ENCODE measurements around the gene FMNL3. TPM values are rescaled to one million over a fixed set of nuclear protein-coding genes. Genes with fewer than 3 reads are reported as not detected.

The FMNL3 gene
- total RNA-seq, 1 donor from 2014 or later: 46.1 TPM

Other genes with a start within 250 kb of the FMNL3 start
- gene KCNH3, start 168.4 kb downstream of the FMNL3 start, total RNA-seq: 0.93 and 1.6 TPM in 2 replicates
- gene MCRS1, start 139.3 kb downstream of the FMNL3 start, total RNA-seq: 77.1 and 77.9 TPM in 2 replicates
- 0.29 and 0.62 TPM in 2 replicates for gene FAM186B, start 101.8 kb downstream of the FMNL3 start, total RNA-seq
- 10.4 and 12.7 TPM in 2 replicates for gene PRPF40B, start 83.8 kb downstream of the FMNL3 start, total RNA-seq
- gene TMBIM6, start 34.2 kb upstream of the FMNL3 start, total RNA-seq: 382 and 393 TPM in 2 replicates
- 3.8 TPM in 2 replicates for gene NCKAP5L, start 121.0 kb upstream of the FMNL3 start, total RNA-seq
- 3.6 and 4.0 TPM in 2 replicates for gene BCDIN3D, start 135.7 kb upstream of the FMNL3 start, total RNA-seq
- 0.49 and 0.64 TPM in 2 replicates for gene FAIM2, start 196.5 kb upstream of the FMNL3 start, total RNA-seq
- gene AQP2, start 243.3 kb upstream of the FMNL3 start, total RNA-seq: not detected in 2 replicates